Activated gamma-delta T cell treated with anti-CD3 and anti-CD28 coated beads, Interleukin-2, amount 50 U/mL, for 16 hours (primary cell): ENCODE results near the gene ARPP21.
"Not testable (repeated sequence)": the region's sequence is repeated elsewhere in the genome, so short reads cannot be mapped to it uniquely, and the experiment has no call there.

Experiments
- DNase-seq: peaks from one replicate; pipeline ENCODE4 v3.0.0-alpha.2; 2020; ENCODE audit warnings: low read depth

The ARPP21 gene

DNA sequence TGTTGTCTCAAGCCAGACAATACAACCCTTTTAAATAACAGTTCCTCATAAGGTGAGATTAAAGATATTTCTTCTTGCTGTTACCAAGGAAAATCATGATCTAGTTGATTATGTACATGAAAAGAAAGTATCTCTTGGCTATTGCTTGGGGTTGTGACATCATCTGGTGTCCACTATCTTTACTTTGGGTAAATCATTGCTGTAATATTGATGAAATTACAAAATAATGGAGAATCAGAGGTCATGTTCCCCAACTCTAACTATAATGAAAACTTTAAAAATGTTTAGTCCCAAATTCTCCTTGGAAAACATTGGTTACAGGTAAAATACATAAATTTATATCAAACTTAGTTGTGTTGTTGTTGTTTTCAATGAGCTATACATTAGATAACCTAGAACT lies 142.2 kb downstream of the ARPP21 start:
- DNase-seq, result no peak

DNA sequence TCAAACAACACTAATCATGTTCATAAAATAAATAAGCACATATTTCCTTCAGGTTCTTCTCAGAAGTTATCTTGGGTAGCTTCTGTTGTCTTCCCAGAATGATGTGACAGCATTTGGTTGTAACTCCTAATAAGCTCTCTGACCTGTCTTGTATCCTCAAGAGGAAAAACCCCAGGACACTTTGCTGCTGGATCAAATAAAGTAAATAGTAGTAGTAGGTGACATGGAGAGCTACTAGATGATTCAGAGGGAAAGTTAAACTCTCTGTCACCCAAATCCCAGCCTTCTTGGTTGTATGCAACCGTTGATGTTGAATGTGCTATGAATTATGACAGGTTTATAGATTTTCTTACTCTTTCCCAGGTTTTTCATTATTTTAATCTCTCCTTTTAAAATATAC lies 143.0 kb downstream of the ARPP21 start:
- DNase-seq, result no peak

DNA sequence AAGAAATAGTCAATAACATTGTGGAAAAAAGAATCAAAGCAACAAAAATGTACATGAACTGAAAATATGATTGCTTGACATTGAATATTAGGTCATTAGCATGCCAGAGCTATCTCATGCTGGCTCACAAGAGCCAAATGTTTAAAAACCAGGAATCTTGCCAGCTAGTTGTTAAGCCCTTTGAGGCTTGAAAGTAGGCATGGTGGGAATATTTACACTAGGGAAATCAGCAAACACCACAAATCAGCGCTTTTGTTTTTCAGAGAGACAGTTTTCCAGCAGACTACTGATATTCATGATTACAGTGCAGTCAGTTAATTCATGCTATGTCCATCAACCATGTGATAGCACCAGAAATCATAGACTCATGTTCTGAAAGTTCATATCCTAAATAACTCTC lies 144.8 kb downstream of the ARPP21 start:
- no peak for DNase-seq

DNA sequence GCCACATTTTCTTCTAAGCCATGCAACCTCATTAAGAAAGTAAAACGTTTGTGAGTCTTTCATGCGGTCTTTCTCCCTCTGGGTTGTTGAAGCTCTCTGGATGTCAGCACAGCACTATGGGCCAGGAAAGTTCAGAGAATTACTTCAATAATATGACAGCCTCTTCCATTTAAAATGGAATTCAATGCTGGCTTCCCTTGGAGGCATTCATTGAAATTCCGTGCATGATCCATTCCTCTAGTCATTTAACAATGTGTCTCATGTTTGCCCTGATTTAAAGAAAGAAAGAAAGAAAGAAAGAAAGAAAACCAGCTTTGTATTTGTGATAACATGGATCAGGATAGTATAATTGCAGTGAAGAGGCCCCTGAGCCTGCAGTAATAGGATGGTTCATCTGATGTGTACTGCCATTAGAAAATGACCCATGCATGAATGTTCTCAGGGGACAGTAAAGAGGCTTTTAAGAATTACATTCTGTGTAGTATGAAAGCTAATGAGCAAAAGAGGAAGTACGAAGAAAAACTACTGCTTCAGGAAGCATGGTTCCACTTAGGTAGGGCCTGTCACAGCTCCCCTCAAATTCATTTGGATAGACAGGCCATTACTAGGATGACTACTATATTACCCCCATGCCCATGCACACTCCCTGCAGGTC lies 146.0 kb downstream of the ARPP21 start:
- DNase-seq, result no peak

DNA sequence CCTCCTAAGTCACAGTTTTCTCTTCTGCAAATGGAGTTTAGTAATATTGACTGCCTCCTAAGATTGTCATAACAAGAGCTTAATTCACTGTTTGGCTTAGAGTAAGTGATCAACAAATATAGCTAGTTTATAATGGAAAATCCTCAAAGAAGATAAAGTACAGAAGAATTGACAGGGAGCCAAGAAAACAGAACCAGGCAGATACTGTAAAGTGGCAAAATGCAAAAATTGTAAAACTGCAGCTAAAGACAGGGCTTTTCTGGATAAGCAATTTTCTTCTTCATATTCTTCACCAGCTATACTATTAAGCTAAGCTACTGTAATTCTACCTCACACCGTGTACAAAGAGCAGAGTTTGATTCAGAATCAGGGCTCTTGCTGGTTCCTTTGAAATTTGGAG lies 148.6 kb downstream of the ARPP21 start:
- no peak for DNase-seq

DNA sequence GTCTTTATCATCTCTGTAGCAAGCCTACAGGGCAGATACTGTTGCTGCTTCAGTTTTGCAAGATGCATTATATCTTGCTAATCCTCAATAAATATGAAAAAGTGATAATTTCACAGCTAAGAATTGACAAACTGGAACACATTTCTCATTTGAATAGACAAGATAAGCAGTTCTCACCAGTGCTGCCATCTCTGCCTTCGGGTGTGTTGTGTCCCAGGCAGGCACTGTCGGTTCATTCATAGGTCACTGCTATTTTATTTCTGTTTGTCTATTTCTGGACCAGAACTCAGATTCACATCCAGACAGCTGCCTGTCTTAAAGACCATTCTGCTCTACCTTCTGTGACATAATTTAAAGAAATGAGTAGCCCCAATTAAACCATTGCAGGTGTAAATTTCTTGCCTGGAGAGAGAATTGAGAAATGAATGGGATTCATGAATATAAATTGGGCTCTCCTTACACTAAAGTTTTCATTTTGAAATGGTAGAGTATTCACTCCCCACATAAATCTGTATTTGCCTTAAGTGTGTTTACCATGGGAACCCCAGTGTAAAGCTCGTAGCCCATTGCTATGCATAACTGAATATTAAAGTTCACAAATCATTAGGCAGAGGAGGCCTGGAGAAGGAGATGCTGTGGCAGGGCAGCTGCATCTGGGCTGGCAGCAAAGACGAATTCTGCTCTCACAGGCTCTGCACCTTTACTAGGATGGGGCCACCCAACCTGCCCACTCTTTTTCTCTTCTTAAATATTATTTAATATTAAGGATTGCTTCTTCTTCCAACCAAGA lies 149.9 kb downstream of the ARPP21 start:
- no peak for DNase-seq

DNA sequence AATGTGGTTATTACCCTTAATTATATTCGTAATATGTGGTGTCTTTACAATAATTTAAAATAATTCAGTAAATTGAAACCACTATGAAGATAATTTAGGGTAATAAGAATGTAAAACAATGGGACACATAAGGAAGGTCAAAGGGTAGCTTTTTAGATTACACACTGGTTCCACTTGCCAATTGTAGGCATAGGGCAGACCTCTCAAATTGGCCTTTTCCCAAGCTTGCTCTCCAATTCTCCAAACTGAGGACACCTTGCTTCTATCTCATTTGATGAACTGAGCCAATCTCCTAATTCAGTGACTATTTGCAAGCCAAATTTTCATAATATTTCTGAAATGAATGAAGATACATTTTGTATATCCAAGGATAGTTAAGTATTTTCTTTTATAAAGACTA lies 151.4 kb downstream of the ARPP21 start:
- DNase-seq, result no peak

- DNase-seq, result no peak
These were observed 154.3 kb downstream of the ARPP21 start for GRCh38 chr3:35793667-35794066.

- no peak for DNase-seq
These were observed 161.7 kb downstream of the ARPP21 start for GRCh38 chr3:35800960-35801459.

GRCh38 chr3:35814531-35814930 lies 175.2 kb downstream of the ARPP21 start:
- DNase-seq, result no peak

- not testable (repeated sequence) for DNase-seq
These were observed 176.5 kb downstream of the ARPP21 start for GRCh38 chr3:35815796-35816195.

DNA sequence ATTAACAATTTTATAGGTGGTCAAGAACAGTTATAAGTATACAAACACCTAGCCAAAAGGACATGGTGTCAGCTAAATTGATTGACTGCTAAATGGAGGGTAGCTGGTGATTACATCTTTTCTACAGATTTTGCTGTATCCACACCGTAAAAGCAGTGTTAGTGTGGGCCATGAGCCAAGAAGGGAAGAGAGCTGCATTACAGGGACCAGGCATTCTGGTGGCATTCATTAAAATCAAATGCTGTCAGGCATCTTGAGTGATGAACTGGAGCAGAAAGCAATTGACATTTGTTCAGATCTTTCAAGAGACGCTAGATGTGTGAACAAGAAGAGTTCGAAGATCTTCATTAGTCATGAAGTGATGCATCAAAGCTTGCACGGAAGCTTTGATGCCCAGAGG lies 177.9 kb downstream of the ARPP21 start:
- no peak for DNase-seq

- DNase-seq, result no peak
These were observed 192.8 kb downstream of the ARPP21 start for GRCh38 chr3:35832140-35832571.
